OCI-LY7 (cell line): ENCODE data around the gene MYRIP.

Experiments used
- EZH2phosphoT487 ChIP-seq: fragments of 200-600 bp; sonication (generic); IDR thresholded peaks from 2 replicates; pipeline ENCODE4 v1.6.1; 2018; ENCODE audit warnings: low read depth, borderline replicate concordance, mild to moderate bottlenecking, mixed run types, antibody characterized with exemption, low read length, moderate library complexity, mixed read lengths
- TF ChIP-seq, protein P1 (sequence below): fragments of 200-600 bp; sonication (generic); conservative IDR thresholded peaks from 2 replicates; pipeline ENCODE4 v1.5.1; 2014; ENCODE audit warnings: mild to moderate bottlenecking, antibody characterized with exemption, low read length, moderate library complexity, mixed read lengths

DNA sequence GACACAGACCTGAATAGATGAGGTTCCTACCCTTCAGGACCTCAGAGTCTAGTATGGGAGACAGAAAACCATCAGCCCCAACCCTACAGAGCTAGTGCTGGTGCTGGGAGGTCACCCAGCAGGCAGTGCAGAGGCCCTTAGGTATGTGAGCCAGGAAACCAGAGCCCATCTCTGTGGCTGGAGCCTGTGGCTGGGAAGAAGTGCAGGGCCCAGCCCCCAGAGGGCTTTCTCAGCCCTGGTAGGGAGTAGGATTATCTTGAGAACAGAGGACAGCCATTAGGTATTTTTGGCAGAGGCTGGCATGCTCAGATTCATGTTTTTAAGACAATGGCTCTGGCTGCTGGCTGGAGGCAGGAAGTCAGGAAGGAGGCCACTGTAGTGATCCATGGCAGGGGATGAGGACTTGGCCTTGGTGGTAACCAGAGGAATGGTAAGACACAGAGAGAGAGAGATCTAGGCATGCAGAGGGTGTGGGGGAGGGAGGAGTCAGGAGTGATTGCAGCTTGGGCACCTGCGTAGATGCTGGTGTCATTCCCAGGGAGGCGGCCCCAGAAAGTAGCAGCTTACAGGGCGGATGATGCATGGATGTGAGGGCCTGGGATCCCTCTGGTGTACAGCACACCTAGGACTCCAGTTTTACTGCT is 279.2 kb downstream of the MYRIP start:
- TF ChIP-seq, protein P1, sequence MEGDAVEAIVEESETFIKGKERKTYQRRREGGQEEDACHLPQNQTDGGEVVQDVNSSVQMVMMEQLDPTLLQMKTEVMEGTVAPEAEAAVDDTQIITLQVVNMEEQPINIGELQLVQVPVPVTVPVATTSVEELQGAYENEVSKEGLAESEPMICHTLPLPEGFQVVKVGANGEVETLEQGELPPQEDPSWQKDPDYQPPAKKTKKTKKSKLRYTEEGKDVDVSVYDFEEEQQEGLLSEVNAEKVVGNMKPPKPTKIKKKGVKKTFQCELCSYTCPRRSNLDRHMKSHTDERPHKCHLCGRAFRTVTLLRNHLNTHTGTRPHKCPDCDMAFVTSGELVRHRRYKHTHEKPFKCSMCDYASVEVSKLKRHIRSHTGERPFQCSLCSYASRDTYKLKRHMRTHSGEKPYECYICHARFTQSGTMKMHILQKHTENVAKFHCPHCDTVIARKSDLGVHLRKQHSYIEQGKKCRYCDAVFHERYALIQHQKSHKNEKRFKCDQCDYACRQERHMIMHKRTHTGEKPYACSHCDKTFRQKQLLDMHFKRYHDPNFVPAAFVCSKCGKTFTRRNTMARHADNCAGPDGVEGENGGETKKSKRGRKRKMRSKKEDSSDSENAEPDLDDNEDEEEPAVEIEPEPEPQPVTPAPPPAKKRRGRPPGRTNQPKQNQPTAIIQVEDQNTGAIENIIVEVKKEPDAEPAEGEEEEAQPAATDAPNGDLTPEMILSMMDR, result no peak
- no peak for TF ChIP-seq EZH2phosphoT487
